Endothelial cell of umbilical vein (primary cell): ENCODE measurements around the gene ANGPTL4. TPM values are rescaled to one million over a fixed set of nuclear protein-coding genes. Genes with fewer than 3 reads are reported as not detected.
A peak's percentile ranks its signal among the peaks of the same experiment; 100 is the strongest.

Experiments used
- BruUV-seq: library from RNA; stranded (reverse); fragments of 400-500 nt; replicated peaks from 2 replicates; lab custom pipeline; 2021; lab: Mats Ljungman, UMichigan
- CTCF ChIA-PET: fragments of 300-600, 350-600 bp; sonication (Branson Sonifier 250); formaldehyde crosslinking; loops from one replicate; lab custom pipeline; 2021; ENCODE audit warnings: antibody characterized with exemption, inconsistent platforms; lab: Charles Lee
- POLR2A ChIA-PET: fragments of 300-600, 350-600 bp; sonication (Branson Sonifier 250); formaldehyde crosslinking; loops from one replicate; lab custom pipeline; 2021; ENCODE audit warnings: antibody characterized with exemption, inconsistent platforms; lab: Charles Lee
- DNase-seq: peaks from one replicate; pipeline ENCODE4 v3.0.0-alpha.2; 2011; ENCODE audit warnings: low read depth, low spot score
- FAIRE-seq: peaks from 2 replicates; lab custom pipeline; 2011; peaks lifted over from hg19 to GRCh38; lab: Jason Lieb, UNC
- H2AFZ ChIP-seq: 2 replicates; pipeline ENCODE4 v1.6.0; 2012; ENCODE audit warnings: low read depth, low read length, control low read depth, inconsistent platforms
- H3K27ac ChIP-seq: 2 replicates; pipeline ENCODE4 v1.5.1; 2011; ENCODE audit warnings: low read depth, mild to moderate bottlenecking, control low read depth, low read length, moderate library complexity; ENCODE audit not compliant: insufficient read depth
- H3K27me3 ChIP-seq, 2 experiments: 2 replicates each; pipeline versions ENCODE4 v1.6.0 to v1.6.1; 2011; ENCODE audit warnings: low read length in 2 of 2, mixed read lengths in 1 of 2; ENCODE audit not compliant: control insufficient read depth in 2 of 2, insufficient read depth in 2 of 2
- H3K36me3 ChIP-seq, 2 experiments: 2 replicates in 1 of 2; 3 replicates in 1 of 2; pipeline ENCODE4 v1.5.1; 2011; ENCODE audit warnings: low read length in 2 of 2, mild to moderate bottlenecking in 1 of 2, moderate library complexity in 1 of 2; ENCODE audit not compliant: control insufficient read depth in 2 of 2, insufficient read depth in 2 of 2; ENCODE audit errors: extremely low read depth in 1 of 2
- H3K4me1 ChIP-seq: 3 replicates; pipeline ENCODE4 v1.5.1; 2011; ENCODE audit warnings: mild to moderate bottlenecking, low read length; ENCODE audit not compliant: control insufficient read depth, insufficient read depth; ENCODE audit errors: extremely low read depth
- H3K4me2 ChIP-seq: 2 replicates; pipeline ENCODE4 v1.6.1; 2011; ENCODE audit warnings: low read length, control low read depth, mixed read lengths; ENCODE audit not compliant: insufficient read depth
- H3K4me3 ChIP-seq, 3 experiments: fragments of 200-600 bp in 1 of 3; sonication (generic), shearing (Covaris generic) in 1 of 3; replicated peaks in 1 of 3; 2 replicates each; pipeline ENCODE4 v1.5.1; 2011 to 2016; ENCODE audit warnings: control low read depth in 3 of 3, low read length in 3 of 3, mild to moderate bottlenecking in 2 of 3, inconsistent platforms in 1 of 3, low read depth in 1 of 3, moderate library complexity in 1 of 3; ENCODE audit not compliant: insufficient read depth in 1 of 3
- H3K79me2 ChIP-seq: 2 replicates; pipeline ENCODE4 v1.6.0; 2012; ENCODE audit warnings: low read length, inconsistent platforms; ENCODE audit not compliant: control insufficient read depth, insufficient read depth
- H3K9ac ChIP-seq: replicated peaks from 2 replicates; pipeline ENCODE3; 2011; ENCODE audit warnings: low read length, control low read depth; ENCODE audit not compliant: insufficient read depth; ENCODE audit errors: extremely low read depth
- H3K9me1 ChIP-seq: replicated peaks from 3 replicates; pipeline ENCODE4 v1.6.0; 2011; ENCODE audit warnings: mild to moderate bottlenecking, low read length; ENCODE audit not compliant: control insufficient read depth, insufficient read depth; ENCODE audit errors: extremely low read depth
- H3K9me3 ChIP-seq: replicated peaks from 2 replicates; pipeline ENCODE4 v1.5.1; 2012; ENCODE audit warnings: low read length, inconsistent platforms; ENCODE audit not compliant: control insufficient read depth, insufficient read depth
- H4K20me1 ChIP-seq: replicated peaks from 2 replicates; pipeline ENCODE3; 2011; ENCODE audit warnings: mild to moderate bottlenecking, low read length; ENCODE audit not compliant: control insufficient read depth, insufficient read depth; ENCODE audit errors: extremely low read depth
- EZH2 ChIP-seq: IDR thresholded peaks from 2 replicates; pipeline ENCODE4 v1.6.1; 2012; ENCODE audit warnings: borderline replicate concordance, low read depth, mild to moderate bottlenecking, moderate library complexity, low read length, inconsistent platforms; ENCODE audit not compliant: severe bottlenecking
- FOS ChIP-seq: IDR thresholded peaks from 2 replicates; pipeline ENCODE4 v1.6.1; 2011; ENCODE audit warnings: mild to moderate bottlenecking, low read length, moderate library complexity, borderline replicate concordance; ENCODE audit not compliant: insufficient read depth
- GATA2 ChIP-seq: IDR thresholded peaks from 2 replicates; pipeline ENCODE4 v1.7.0; 2011; ENCODE audit warnings: low read depth, mild to moderate bottlenecking, moderate library complexity, mixed read lengths, low read length; ENCODE audit not compliant: insufficient read length, insufficient read depth
- JUN ChIP-seq: IDR thresholded peaks from 2 replicates; pipeline ENCODE4 v1.6.1; 2011; ENCODE audit warnings: borderline replicate concordance, low read depth; ENCODE audit not compliant: insufficient read length, insufficient read depth
- MYC ChIP-seq: IDR thresholded peaks from one replicate; pipeline ENCODE4 v1.6.1; 2011; ENCODE audit warnings: mild to moderate bottlenecking, low read depth, low read length
- POLR2A ChIP-seq: IDR thresholded peaks from 2 replicates; pipeline ENCODE4 v1.6.1; 2012; ENCODE audit warnings: low read depth, mild to moderate bottlenecking, control low read depth, low read length
- POLR2AphosphoS5 ChIP-seq: IDR thresholded peaks from 2 replicates; pipeline ENCODE4 v1.6.1; 2012; ENCODE audit warnings: low read depth, mild to moderate bottlenecking, control low read depth, low read length, moderate library complexity; ENCODE audit not compliant: insufficient read depth
- dilution Hi-C: fragments of 300-500 bp; cut with MboI; formaldehyde crosslinking; loops from one replicate; pipeline ENCODE4 v1.15.0; 2019; ENCODE audit warnings: low sequenced_read_pairs; ENCODE audit not compliant: extremely low pct_ligation_motif_present
- intact Hi-C: fragments of 100-400 bp; cut with micrococcal nuclease; formaldehyde crosslinking; loops from one replicate; pipeline ENCODE4 v1.10.0; 2022
- polyA plus RNA-seq, 4 experiments: library from polyadenylated mRNA; depleted of rRNA in 3 of 4; stranded (reverse) in 3 of 4; unstranded in 1 of 4; fragments of >200 nt; gene quantifications; 2 replicates each; pipeline versions ENCODE4 v1.2.1 to v1.2.3, GENCODE V29; 2011 to 2012; ENCODE audit warnings: missing spikeins in 1 of 4
- total RNA-seq: library from RNA; stranded (reverse); gene quantifications from 2 replicates; pipeline ENCODE4 v1.2.3, GENCODE V29; 2021
- TF ChIP-seq, protein P1 (sequence below): IDR thresholded peaks from 2 replicates; pipeline ENCODE4 v1.6.1; 2011; ENCODE audit not compliant: insufficient read depth, insufficient read length
- TF ChIP-seq, protein P2 (sequence below), 2 donors: IDR thresholded peaks; 1 replicate in 1 of 2; 2 replicates in 1 of 2; pipeline ENCODE4 v1.5.1; 2011; ENCODE audit warnings: low read length in 2 of 2, mild to moderate bottlenecking in 2 of 2, moderate library complexity in 2 of 2, control low read depth in 1 of 2, inconsistent platforms in 1 of 2, low read depth in 1 of 2; ENCODE audit not compliant: insufficient read depth in 1 of 2; ENCODE audit errors: extremely low read depth in 1 of 2

Gene ANGPTL4
- total and polyA plus RNA-seq, 2 donors (not counting 3 experiments of a cell fraction or from before 2014, with no cell fraction given), result 3.9 to 14.1 TPM

DNA sequence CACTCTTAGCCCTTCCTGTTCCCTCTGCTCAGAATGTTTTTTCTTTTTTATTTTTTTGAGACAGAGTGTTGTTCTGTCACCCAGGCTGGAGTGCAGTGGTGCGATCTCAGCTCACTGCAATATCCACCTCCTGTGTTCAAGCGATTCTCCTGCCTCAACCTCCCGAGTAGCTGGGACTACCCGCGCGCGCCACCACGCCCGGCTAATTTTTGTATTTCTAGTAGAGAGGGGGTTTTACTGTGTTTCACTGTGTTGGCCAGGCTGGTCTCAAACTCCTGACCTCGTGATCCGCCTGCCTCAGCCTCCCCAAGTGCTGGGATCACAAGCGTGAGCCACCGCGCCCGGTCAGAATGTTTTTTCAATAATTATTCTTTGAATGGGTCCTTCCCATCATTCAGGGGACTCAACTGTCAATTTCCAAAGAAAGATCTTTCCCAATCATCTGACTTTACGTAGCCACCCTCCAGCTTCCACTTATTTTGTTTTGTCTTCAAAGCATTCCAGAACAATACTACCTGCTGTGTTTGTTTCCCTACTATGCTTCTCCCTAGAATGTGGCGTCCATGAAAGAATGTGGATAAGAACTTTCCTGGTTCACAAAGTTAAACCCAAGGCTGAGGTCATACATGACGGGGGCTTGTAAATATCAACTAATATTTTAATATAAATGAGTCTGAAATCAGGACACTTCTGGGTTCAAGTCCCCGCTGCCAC lies 44.0 kb upstream of the ANGPTL4 start:
- no TSS peak for BruUV-seq
- TF ChIP-seq JUN, result no peak
- Histone ChIP-seq H3K4me2 (peak overlapping the region; percentile 65), H3K4me3 (peak overlapping the region; percentile 78 to 92 (median 83)), H3K9ac (peak overlapping the region; percentile 95), H3K27ac (peak overlapping the region; percentile 82), H3K79me2 (peaks cover 32% of the 10 kb centered on the region), H3K9me3 (no peaks in the 10 kb centered on the region), H3K4me1 (peaks cover 26% of the 10 kb centered on the region), H3K36me3 (peaks cover 5 to 6% of the 10 kb centered on the region in 2 experiments), H2AFZ (no peak overlapping the region), H4K20me1 (no peaks in the 10 kb centered on the region), H3K9me1 (no peaks in the 10 kb centered on the region), H3K27me3 (no peaks in the 10 kb centered on the region)
- FAIRE-seq (no peak), DNase-seq (no peak)
- ChIA-PET CTCF (interaction anchor here (1.3 to 1.4 kb wide), 2 partner anchors 21 to 53 kb away, joined by 3 to 7 read pairs; no protein-coding TSS in a partner anchor), POLR2A (interaction anchor here (0.7 kb wide), 1 partner anchor 23 kb away, joined by 4 read pairs; the partner anchor contains the start of gene KANK3)
- dilution Hi-C loops, result no loop called here
- intact Hi-C loops, result loop anchor here (2.0 to 10.0 kb wide), 2 partner anchors 23 to 55 kb away; partner anchors contain the start of gene KANK3

DNA sequence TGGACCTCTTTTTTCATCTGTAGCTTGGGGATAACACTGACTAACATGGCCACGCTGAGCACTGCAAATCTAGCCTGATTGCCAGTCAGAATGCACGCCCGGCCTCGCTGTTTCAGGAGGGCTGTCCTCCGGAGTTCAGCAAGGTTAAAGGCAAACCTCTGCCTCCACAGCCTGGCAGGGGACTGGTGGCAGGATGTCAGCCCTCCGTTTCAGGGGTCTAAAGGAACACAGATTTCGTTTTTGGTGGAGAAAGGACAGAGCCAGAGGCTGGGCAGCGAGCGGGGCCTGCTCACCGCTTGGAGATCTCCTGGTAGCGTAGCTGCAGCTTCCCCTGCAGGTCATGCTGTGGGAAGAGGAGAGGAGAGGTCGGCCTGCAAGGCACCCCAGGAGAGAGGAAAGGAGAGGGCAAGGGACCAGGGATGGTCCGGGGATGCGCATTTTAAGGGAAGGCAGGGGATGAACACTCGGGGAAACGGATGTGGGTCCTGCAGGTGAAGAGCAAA lies 43.3 kb upstream of the ANGPTL4 start:
- dilution Hi-C loops (no loop called here), intact Hi-C loops (loop anchor here (1.0 to 2.0 kb wide), 2 partner anchors 12 to 22 kb away; partner anchors contain the start of genes CD320 and KANK3)
- TF ChIP-seq, protein P1, sequence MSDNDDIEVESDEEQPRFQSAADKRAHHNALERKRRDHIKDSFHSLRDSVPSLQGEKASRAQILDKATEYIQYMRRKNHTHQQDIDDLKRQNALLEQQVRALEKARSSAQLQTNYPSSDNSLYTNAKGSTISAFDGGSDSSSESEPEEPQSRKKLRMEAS, result no peak
- TF ChIP-seq JUN (no peak), FOS (no peak), EZH2 (no peak), POLR2AphosphoS5 (no peak), GATA2 (no peak), POLR2A (no peak), MYC (no peak)
- TF ChIP-seq, protein P2, sequence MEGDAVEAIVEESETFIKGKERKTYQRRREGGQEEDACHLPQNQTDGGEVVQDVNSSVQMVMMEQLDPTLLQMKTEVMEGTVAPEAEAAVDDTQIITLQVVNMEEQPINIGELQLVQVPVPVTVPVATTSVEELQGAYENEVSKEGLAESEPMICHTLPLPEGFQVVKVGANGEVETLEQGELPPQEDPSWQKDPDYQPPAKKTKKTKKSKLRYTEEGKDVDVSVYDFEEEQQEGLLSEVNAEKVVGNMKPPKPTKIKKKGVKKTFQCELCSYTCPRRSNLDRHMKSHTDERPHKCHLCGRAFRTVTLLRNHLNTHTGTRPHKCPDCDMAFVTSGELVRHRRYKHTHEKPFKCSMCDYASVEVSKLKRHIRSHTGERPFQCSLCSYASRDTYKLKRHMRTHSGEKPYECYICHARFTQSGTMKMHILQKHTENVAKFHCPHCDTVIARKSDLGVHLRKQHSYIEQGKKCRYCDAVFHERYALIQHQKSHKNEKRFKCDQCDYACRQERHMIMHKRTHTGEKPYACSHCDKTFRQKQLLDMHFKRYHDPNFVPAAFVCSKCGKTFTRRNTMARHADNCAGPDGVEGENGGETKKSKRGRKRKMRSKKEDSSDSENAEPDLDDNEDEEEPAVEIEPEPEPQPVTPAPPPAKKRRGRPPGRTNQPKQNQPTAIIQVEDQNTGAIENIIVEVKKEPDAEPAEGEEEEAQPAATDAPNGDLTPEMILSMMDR (IDR thresholded peaks at IDR 0.05; ENCODE audit: extremely low read depth in 1 of 2, insufficient read depth in 1 of 2, low read depth in 1 of 2, low read length in 2 of 2), result no peak
- FAIRE-seq (peak; percentile 4), DNase-seq (no peak)
- Histone ChIP-seq H3K4me1 (peaks cover 26% of the 10 kb centered on the region), H3K79me2 (peaks cover 32% of the 10 kb centered on the region), H3K9me3 (no peaks in the 10 kb centered on the region), H3K27ac (peak overlapping the region; percentile 82), H3K4me2 (peak overlapping the region; percentile 65), H3K36me3 (peaks cover 5 to 6% of the 10 kb centered on the region in 2 experiments), H3K4me3 (peak overlapping the region; percentile 78 to 92 (median 83)), H4K20me1 (no peaks in the 10 kb centered on the region), H2AFZ (peak overlapping the region; percentile 46), H3K27me3 (no peaks in the 10 kb centered on the region), H3K9ac (peak overlapping the region; percentile 95), H3K9me1 (no peaks in the 10 kb centered on the region)
- ChIA-PET CTCF (interaction anchor here (1.3 to 1.4 kb wide), 2 partner anchors 21 to 53 kb away, joined by 3 to 7 read pairs; no protein-coding TSS in a partner anchor), POLR2A (interaction anchor here (0.6 to 0.9 kb wide), 2 partner anchors 14 to 93 kb away, joined by 3 read pairs; partner anchors contain the start of gene MARCHF2)
- BruUV-seq, result TSS peak; percentile 74
